Mononuclear cell (primary cell): ENCODE data around the gene SUFU. TPM values are rescaled to one million over a fixed set of nuclear protein-coding genes. Genes with fewer than 3 reads are reported as not detected.
"Not testable (repeated sequence)": the region's sequence is repeated elsewhere in the genome, so short reads cannot be mapped to it uniquely, and the experiment has no call there.

Source experiments
- H3K27me3 ChIP-seq: 2 replicates; pipeline ENCODE4 v1.6.0; 2011; ENCODE audit warnings: low read length, control low read depth; ENCODE audit not compliant: insufficient read depth
- H3K4me1 ChIP-seq: 2 replicates; pipeline ENCODE4 v1.5.1; 2011; ENCODE audit warnings: mild to moderate bottlenecking, low read length, control low read depth; ENCODE audit not compliant: insufficient read depth
- H3K4me3 ChIP-seq: 2 replicates; pipeline ENCODE4 v1.5.1; 2011; ENCODE audit warnings: mild to moderate bottlenecking, low read length, moderate library complexity
- H3K9me3 ChIP-seq: 2 replicates; pipeline ENCODE4 v1.5.1; 2011; ENCODE audit warnings: low read depth, mild to moderate bottlenecking, control low read depth, low read length
- total RNA-seq: library from RNA; depleted of rRNA; stranded (reverse); fragments of >200 nt; gene quantifications from one replicate; pipeline ENCODE4 v1.2.3, GENCODE V29; 2012

The SUFU gene
- total RNA-seq, result 1.8 TPM

DNA sequence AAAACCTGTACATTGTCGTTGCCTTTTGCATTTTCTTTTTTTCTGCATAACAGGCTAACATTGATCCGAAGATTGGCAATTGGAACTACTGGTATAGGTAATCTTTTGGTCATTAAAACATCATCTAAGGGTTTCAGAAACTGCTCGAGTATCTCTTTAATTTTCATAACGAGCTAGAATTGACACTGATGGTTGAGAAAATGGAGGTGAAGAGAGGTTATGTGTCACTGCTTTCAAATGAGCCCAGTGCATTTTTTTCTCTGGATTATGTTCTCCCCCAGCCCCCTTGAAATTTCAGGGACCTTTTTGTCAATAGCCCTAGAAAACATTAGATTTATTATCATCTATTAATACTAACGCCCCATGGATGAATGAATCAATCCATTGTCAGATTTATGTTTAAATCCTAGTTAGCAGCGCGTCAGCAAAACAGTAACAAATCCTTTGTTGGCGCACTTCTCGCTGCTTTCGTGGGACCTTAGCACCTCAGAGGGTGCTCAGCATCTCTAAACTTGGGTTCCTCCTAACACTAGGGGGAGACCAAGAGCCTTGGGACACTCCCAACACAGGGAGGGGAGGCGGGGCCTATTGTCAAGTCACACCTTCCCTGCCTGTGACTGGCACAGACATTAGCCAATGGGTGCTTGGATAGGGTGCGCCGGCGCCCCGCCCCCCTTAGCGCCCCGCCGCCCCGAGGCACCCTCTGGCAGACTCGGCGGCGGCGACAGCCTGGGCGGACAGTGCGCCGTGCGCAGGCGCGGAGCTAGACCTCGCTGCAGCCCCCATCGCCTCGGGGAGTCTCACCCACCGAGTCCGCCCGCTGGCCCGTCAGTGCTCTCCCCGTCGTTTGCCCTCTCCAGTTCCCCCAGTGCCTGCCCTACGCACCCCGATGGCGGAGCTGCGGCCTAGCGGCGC is at the start of gene SUFU:
Gene SUFU, plus strand, starts transcription at position 709 of the 915 bp plus-strand sequence. Its CDS starts 181 bp downstream, at position 890.
- Histone ChIP-seq H3K4me3 (peak within 1 kb of the TSS; percentile 87), H3K27me3 (no peaks in the 10 kb centered on the region), H3K9me3 (no peaks in the 10 kb centered on the region), H3K4me1 (peaks cover 70% of the 10 kb centered on the region)

DNA sequence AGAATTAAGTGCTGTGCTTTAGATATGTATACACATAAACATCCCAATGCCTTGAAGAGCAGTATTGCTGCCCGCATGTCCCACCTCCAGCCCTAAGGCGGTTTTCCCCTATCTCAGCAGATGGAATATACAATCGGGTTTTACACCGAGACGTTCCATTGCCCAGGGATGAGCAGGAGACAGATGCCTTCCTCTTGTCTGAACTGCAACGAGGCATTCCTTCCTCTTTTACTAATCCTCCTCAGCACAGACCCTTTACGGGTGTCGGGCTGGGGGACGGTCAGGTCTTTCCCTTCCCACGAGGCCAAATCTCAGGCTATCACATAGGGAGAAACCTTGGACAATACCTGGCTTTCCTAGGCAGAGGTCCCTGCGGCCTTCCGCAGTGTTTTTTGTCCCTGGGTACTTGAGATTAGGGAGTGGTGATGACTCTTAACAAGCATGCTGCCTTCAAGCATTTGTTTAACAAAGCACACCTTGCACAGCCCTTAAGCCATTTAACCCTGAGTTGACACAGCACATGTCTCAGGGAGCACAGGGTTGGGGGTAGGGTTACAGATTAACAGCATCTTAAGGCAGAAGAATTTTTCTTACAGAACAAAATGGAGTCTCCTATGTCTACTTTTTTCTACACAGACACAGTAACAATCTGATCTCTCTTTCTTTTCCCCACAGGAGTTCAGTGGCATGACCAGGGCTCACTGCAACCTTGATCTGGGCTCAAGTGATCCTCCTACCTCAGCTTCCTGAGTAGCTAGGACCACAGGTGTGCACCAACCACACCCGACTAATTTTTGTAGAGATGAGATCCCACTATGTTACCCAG is 48.9 kb upstream of the SUFU start:
- H3K27me3 ChIP-seq, H3K9me3 ChIP-seq, H3K4me3 ChIP-seq: not testable (repeated sequence)
- H3K4me1 ChIP-seq, result peaks cover 66% of the 10 kb centered on the region

DNA sequence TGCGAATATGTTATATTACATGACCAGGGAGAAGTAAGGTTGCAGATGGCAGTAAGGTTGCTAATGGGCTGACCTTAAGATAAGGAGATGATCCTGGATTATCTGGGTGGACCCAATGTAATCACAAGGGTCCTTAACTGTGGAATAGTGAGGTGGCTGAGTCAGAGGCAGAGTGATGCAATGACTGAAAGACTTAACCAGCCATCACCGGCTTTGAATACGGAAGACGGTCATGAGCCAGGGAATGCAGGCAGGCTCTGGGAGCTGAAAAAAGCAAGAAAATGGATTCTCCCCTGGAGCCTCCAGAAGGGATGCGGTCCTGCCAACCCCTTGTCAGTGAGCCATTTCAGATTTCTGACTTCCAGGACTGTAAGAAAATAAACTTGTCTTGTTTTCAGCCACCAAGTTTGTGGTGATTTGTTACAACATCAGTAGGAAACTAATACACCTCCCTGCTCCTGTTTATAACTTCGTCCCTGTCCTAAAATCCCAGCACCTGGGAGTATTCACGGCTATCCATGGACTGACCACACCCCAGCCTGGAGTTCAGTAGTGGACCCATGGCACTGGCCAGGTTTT is 47.8 kb upstream of the SUFU start:
- no peak overlapping the region for H3K4me3 ChIP-seq
- no peaks in the 10 kb centered on the region for H3K9me3 ChIP-seq
- peaks cover 66% of the 10 kb centered on the region for H3K4me1 ChIP-seq
- no peaks in the 10 kb centered on the region for H3K27me3 ChIP-seq

DNA sequence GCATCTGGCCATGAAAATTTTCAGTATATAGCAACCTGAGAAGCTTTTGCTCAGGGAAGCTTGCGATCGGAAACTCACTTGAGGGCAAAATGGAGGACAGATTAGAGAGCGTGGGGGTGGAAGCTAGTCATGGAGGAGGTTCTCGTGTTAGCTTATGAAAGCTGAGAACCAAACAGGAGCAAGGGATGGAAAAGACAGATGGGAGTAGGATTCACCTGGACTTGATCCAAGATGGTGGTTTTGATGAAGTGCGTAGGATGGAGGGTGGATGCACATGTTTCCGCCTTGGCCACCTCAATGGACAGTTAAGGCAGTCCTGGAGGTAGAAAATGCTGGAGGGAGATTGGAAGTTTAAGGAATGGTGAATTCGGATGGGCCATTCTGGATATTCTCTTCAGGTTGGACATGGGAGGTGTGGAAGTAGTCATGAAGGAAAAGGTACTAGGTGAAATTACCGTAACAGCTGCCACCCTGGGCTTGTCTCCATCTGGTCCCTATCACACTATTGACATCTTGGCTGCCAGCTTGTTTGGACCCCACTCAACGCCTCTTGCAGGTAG is 46.1 kb upstream of the SUFU start:
- Histone ChIP-seq H3K4me3 (no peak overlapping the region), H3K4me1 (peaks cover 64% of the 10 kb centered on the region), H3K27me3 (no peaks in the 10 kb centered on the region), H3K9me3 (no peaks in the 10 kb centered on the region)

DNA sequence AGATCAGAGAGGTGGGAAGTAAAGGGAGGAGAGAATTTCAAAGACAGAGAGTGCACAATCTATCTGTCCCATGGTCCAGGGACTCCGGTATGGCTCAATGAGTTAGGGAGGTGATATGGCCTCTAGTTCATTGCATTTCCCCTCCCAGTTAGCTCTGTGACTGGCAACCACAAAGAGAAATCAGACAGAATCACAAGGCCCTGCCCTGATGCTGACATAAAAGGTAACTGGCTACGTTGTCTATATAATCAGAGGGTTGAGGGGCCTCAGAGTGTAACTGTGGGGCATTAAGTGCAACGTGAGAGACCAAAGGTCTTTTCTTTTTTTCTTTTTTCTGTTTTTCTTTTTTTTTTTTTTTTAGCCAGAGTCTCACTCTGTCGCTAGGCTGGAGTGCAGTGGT is 45.1 kb upstream of the SUFU start:
- Histone ChIP-seq H3K4me1 (peaks cover 64% of the 10 kb centered on the region), H3K4me3 (no peak overlapping the region), H3K9me3 (no peaks in the 10 kb centered on the region), H3K27me3 (no peaks in the 10 kb centered on the region)

DNA sequence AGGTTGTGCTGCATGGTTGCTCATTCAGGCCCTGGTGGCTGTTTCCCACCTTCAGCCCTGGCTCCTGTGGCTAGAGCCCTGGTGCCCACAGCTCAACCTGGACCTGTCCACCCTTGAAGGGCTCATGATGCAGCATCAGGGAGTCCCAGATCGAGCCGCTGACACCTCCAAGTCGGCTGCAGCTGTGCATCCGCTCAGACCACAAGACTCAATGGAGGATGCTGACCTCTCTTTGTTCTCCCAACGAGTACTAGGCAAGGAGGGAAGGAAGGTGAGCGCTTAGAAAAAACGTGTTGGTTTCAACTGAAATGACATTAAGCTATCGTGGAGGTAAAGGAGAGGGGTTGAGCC is 43.0 kb upstream of the SUFU start:
- no peaks in the 10 kb centered on the region for H3K27me3 ChIP-seq
- H3K4me1 ChIP-seq, result peaks cover 42% of the 10 kb centered on the region
- no peaks in the 10 kb centered on the region for H3K9me3 ChIP-seq
- H3K4me3 ChIP-seq, result peak overlapping the region; percentile 47

DNA sequence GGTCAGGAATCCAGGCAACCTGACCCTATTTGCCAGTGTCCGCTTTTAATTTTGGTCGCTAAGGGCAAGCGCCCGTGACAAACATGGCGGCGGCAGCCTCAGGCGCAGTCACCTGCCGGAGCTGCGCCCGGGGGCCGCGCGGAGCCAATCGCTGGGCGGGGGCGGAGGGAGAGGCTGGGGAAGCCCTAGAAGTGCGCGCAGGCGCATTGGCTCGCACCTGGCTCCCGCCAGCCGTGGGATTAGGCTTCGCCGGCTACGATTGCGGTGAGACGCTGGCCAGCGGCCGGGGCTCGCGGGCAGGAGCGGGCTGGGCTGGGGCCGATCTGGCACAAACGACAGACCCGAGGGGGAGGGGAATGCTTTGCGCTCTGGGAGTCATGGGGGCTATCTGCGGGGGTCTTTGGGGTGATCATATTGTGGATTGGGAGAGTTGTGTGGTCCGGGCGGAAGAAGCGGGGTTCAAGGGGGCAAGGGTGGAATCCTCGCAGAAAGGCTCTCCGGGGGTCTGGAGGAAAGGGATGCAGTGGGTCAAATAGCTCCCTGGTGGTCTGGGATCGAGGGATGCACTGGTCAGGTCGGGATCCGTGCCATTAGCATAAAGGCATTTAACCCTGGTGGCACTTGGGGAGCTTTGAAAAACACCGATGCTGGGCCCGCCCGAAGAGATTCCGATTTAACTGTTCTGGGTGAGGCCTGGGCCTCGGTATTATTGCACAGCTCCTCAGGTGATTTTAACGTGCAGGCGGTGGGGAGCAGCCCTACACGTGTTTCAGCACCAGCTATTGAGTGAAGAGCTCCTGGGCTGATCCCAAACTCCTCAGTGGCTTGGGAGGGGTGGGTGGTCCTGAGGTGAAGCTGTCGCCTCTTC is 42.4 kb upstream of the SUFU start:
- H3K4me3 ChIP-seq, result peak overlapping the region; percentile 47

DNA sequence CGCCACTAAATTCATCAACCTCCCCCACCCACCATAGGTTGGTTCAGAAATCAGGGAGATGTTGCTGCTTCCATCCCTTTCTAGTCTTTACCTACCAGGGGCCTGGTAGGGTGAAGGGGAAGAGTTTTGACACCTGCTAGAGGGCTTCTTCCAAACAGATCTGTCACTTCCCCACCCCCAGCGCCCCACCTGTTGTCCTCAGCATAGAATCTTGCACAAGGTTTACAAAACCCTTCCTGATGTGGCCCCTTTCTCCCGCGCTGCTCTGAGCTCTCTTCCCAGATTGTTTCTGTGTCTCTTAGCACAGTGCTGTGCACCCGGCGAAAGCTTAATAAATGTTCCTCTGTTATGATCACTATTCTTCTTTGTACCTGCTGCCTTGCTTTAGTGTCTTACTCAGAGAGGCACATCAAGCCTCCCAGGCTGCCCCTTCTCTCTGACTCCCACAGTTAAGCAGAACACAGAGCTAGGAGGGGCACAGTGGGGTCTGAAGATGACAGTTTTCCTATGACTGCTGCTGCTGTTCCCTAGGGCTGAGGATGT is 41.2 kb upstream of the SUFU start:
- Histone ChIP-seq H3K4me3 (no peak overlapping the region), H3K27me3 (no peaks in the 10 kb centered on the region), H3K4me1 (peaks cover 31% of the 10 kb centered on the region), H3K9me3 (no peaks in the 10 kb centered on the region)

More for the DNA sequence above, 42.4 kb upstream of the SUFU start:
- H3K4me1 ChIP-seq, result peaks cover 36% of the 10 kb centered on the region
- no peaks in the 10 kb centered on the region for H3K9me3 ChIP-seq
- H3K27me3 ChIP-seq, result no peaks in the 10 kb centered on the region

DNA sequence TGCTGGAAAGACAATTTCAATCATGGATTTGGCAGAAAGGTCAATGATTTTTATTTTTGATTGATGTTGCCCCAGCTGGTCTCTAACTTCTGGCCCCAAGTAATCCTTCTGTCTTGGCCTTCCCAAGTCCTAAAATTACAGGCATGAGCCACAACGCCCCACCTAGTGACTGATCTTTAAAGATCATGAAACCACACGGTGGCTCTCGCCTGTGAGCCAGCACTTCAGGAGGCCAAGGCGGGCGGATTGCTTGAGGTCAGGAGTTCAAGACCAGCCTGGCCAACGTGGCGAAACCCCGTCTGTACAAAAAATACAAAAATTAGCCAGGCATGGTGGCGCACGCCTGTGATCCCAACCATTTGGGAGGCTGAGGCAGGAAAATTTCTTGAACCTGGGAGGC is 39.8 kb upstream of the SUFU start:
- Histone ChIP-seq H3K27me3 (no peaks in the 10 kb centered on the region), H3K4me3 (no peak overlapping the region), H3K4me1 (peaks cover 45% of the 10 kb centered on the region), H3K9me3 (no peaks in the 10 kb centered on the region)

DNA sequence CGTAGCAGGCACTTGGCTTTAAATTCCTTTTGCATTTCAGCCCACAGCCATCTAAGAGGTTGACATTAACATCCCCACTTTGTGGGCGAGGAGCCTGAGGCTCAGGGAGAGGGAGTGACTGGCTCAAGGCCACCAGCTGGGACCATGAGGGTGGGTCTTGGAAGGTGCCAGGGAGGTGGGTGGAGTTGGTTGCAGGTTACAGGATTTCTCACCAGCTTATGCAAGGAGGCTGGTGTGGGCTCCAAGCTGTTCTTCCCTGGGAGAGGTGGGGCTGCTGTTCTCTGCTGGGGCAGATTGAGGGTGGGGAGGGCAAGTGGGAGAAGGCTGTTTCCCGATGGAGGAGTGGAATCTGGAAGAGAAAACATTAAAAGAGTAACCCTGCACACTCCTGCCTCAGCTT is 38.3 kb upstream of the SUFU start:
- Histone ChIP-seq H3K4me1 (peaks cover 60% of the 10 kb centered on the region), H3K4me3 (no peak overlapping the region)

DNA sequence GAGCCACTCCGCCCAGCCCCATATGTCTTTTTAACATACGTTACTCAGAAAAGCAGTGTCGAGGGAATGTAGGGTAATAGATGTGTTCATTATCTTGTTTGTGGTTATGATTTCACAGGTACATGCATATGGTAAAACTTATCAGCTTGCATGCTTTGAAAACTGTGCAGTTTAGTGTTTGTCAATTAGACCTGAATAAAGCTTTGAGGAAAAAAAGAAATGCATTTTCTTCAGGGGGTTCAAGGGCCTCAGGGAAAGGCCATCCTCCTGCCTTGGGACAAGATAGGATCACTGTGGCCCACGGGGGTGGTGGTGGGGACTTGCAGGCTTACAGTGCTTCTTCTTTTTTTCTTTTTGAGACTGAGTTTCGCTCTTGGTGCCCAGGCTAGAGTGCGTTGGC is 36.5 kb upstream of the SUFU start:
- H3K4me1 ChIP-seq, result peaks cover 44% of the 10 kb centered on the region
- H3K27me3 ChIP-seq, result no peaks in the 10 kb centered on the region
- no peak overlapping the region for H3K4me3 ChIP-seq
- no peaks in the 10 kb centered on the region for H3K9me3 ChIP-seq

More for the DNA sequence above, 38.3 kb upstream of the SUFU start:
- Histone ChIP-seq H3K27me3 (no peaks in the 10 kb centered on the region), H3K9me3 (no peaks in the 10 kb centered on the region)

DNA sequence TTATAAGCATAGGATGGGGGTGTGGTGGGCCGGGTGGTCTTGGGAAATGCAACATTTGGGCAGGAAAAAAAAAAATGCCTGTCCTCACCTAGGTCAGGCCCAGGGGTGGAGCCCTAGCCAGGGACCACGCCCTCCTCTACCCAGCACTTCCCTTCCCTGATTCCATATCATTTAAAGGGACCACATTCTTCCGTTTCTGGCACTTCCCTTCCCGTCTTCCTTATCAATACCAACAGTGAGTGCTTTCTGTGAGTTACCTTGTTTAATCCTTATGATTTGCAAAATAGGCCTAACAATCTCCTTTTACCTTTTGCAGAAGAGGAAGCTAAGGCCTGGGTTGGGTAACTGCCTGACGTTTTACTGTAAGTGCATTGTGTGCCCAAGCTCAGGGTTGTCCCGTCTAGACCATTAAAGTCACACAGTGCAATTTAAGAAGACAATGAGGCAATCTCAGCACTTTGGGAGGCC is 35.8 kb upstream of the SUFU start:
- peaks cover 40% of the 10 kb centered on the region for H3K4me1 ChIP-seq
- no peak overlapping the region for H3K4me3 ChIP-seq

DNA sequence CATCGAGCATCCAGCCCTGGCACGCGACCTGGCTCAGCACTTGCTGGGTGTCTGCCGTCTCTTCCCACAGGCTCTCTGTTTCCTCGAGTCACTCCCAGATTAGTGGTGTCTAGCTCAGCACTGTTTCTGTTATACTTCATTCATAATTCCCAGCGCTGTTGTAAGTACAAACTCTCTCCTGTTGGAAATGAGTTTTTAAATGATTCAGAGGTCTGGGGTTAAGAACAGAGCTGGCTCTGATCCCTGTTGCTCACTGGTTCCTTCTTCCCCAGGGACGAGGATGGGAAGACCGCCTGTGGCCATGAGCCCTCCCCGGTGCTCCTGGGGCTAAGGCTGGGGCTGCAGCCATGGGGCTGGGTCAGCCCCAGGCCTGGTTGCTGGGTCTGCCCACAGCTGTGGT is 35.1 kb upstream of the SUFU start:
- no peak overlapping the region for H3K4me3 ChIP-seq

More for the DNA sequence above, 35.8 kb upstream of the SUFU start:
- no peaks in the 10 kb centered on the region for H3K27me3 ChIP-seq
- H3K9me3 ChIP-seq, result no peaks in the 10 kb centered on the region

More for the DNA sequence above, 35.1 kb upstream of the SUFU start:
- Histone ChIP-seq H3K9me3 (no peaks in the 10 kb centered on the region), H3K27me3 (no peaks in the 10 kb centered on the region), H3K4me1 (peaks cover 37% of the 10 kb centered on the region)
